Measurements from ENCODE around the gene TTC34.
"Not testable (repeated sequence)": the region's sequence is repeated elsewhere in the genome, so short reads cannot be mapped to it uniquely, and the experiment has no call there.

Gene TTC34

GRCh38 chr1:2639607-2640521 lies 161.6 kb downstream of the TTC34 start:
- DNase-seq (ENCODE audit: low spot score): no peak

GRCh38 chr1:2639203-2639602 lies 162.3 kb downstream of the TTC34 start:
- no peak for DNase-seq (ENCODE audit: low spot score)

DNA sequence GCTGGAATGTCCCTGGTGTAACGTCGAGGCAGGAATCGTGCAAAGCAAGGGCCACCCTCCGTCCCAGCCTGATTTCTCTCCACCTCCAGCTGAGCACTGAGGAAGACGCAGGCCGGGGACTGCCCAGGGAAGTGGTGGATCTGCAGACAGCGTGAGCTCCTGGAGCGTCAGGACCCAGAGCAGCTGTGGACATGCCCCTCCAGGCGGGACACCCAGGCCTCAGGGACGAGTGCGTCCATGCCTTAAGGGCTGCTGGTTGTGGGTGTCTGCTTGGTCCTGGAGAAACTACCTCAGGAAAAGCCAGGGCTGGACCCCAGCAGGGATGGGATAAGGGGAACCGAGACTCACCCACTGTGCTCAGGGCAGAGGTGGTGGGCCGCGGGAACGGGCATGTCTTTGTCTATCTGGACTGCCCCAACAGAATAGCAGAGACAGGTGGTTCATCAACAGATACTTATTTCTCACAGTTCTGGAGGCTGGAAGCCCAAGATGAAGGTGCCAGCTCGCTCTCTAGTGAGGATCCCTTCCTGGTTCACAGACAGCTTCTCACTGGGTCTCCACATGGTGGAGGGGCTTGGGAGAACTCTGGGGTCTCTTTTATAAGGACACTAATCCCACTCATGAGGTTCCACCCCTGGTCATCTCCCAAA lies 162.9 kb downstream of the TTC34 start:
- no peak for DNase-seq (ENCODE audit: low spot score)

DNA sequence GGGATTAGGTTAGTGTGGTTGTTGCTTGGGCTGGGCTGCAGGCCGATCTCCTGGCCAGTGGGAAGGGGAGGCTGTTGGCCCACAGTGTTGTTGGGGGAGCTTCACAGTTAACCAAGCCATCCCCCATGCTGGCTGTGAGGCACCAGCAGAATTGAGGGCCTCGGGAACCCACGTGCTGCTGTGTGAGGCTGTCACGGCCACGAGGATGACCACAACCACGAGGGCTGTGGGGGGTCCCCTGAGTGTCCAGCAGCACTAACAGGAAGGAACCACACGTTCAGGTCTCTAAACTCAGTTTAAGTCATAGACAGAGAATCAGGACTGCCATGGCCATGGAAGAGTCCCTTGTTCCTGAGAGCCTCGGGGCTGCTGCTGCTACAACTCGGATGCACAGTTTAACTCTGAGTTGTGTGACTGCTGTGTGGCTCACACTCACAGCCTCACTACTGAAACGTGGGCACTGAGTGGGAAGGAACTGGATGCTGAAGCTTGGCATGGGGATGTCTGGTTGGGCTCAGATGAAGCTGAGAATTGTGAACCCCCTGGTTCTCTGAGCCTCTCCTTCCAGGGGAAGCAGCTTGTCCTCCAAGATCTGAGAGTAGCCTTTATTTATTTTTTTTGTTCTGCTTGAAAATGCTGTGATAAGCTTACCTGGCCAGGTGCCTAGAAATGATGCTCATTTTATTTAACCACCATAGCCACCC lies 163.9 kb downstream of the TTC34 start:
- DNase-seq (ENCODE audit: low spot score): no peak

GRCh38 chr1:2636733-2637132 lies 164.8 kb downstream of the TTC34 start:
- DNase-seq (ENCODE audit: low spot score): no peak

GRCh38 chr1:2635361-2636010 lies 166.0 kb downstream of the TTC34 start:
- no peak for DNase-seq (ENCODE audit: low spot score)

DNA sequence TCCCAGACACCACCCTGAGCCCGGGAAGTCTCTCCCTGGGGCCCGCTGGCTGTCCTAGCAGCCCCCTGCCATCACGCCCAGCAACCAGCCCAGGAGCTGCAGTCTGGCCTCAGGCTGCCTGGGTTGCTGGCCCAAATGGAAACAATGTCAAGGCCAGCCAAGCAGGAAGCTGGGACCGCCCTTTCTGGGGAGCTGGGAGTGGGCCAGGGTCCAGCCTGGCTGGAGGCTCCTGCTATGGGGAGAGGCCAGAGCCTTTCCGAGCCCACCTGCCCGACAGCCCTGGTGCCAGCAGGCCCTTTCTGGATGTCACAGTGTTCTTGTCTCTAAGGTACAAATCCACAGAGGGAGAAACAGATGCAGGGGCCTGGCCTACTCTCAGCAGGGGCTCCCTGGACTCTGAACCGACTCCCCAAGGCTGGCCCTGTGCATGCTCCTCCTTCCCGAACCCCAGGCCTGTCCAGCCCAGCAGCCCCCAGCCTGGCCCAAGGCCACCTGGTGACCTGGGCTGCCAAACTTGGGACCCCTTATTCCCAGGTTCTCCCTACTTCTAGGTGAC lies 167.5 kb downstream of the TTC34 start:
- no peak for DNase-seq (ENCODE audit: low spot score)

DNA sequence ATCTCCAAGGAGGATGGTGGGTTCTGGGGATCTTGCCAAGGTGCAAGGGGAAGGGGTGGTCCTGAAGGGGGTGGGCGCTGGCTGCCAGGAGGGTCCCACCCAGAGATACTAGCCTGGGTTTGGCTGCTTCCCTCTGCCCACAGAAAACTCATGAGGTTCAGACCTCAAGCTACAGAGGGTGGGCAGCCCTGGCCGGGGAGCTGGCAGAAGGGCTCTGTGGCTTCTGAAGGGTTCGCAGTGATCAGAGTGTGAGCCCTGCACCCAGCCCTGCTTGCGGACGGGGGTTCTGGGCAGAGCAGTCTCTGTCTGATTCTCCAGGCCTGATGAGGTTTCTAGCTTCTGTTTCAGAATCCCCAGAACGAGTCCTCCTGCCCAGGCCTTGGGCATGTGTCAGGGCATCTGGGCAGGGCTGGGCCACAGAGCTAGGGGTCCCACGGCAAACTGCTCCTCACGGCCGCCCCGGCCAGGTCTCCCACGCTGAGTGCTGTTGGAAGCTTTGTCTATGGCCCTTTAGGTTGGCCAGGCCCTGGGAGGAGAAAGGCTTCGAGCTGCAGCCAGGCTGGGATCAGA lies 168.0 kb downstream of the TTC34 start:
- no peak for DNase-seq (ENCODE audit: low spot score)

GRCh38 chr1:2632561-2633361 lies 168.7 kb downstream of the TTC34 start, which contains the start of gene MMEL1:
Gene MMEL1, minus strand, starts transcription at chr1:2633016. Its CDS starts 3,532 bp downstream, at chr1:2629484.
- no peak for DNase-seq (ENCODE audit: low spot score)

GRCh38 chr1:2632051-2632430 lies 169.5 kb downstream of the TTC34 start:
- DNase-seq (ENCODE audit: low spot score): no peak

- DNase-seq (ENCODE audit: low spot score): no peak
Measured at GRCh38 chr1:2631136-2632050, 170.1 kb downstream of the TTC34 start.

DNA sequence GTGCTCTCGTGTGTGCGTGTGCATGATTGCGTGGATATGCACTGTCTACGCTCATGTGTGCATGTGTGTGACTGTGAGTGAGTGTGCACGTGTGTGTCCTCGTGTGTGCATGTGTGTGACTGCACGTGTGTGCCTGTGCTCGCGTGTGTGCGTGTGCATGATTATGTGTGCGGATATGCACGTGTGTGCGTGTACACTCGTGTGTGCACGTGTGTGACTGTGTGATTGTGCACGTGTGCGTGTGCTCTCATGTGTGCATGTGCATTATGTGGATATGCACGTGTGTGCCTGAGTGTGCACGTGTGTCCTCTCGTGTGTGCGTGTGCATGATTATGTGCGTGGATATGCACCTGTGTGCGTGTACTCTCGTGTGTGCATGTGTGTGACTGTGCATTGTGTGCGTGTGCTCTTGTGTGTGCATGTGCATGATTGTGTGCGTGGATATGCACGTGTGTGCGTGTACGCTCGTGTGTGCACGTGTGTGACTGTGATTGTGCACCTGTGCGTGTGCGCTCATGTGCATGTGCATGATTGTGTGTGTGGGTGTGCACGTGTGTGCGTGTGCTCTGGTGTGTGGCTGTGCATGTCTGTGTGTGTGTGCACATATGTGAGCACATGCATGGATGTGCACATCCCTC lies 170.9 kb downstream of the TTC34 start:
- no peak for DNase-seq (ENCODE audit: low spot score)

DNA sequence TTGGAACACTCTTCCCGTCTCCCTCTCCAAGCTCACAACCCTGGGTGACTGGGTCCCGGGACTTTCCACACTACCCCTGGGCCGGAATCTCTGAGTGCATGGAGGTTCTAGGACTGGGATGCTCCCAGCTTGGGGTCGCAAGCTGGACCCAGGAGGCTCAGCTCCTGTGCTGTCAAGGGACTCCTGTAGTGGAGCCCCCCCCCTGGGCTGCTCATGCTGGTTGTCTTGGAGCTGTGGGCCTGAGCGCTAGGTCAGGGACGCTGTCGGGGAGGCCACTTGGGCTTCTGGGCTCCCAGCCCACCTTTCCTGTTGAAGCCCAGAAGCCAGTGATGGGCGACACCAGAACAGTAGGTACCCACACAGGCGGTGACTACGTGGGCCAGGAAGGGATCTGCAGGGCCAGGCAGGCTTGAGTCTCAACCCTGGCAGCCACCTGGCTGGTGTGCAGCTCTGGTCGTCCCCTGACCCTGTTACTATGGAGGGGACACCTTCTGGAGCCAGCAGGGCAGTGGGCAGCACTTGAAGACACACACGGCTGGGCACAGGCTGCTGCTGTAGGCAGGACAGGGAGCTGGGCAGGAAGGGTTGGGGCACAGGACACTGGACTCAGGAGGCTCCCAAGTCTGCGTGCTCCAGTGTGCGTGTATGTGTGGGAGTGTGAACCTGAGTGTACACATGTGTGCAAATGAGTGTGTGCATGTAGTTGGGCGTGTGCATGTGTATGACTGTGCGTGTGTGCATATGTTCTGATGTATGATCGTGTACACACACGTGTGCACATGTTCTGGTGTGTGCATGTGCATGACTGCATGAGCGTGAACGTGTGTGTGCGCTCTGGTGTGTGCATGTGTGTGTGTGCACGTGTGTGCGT lies 171.6 kb downstream of the TTC34 start:
- no peak for DNase-seq (ENCODE audit: low spot score)

- no peak for DNase-seq (ENCODE audit: low spot score)
Measured at GRCh38 chr1:2628933-2629626, 172.4 kb downstream of the TTC34 start.

DNA sequence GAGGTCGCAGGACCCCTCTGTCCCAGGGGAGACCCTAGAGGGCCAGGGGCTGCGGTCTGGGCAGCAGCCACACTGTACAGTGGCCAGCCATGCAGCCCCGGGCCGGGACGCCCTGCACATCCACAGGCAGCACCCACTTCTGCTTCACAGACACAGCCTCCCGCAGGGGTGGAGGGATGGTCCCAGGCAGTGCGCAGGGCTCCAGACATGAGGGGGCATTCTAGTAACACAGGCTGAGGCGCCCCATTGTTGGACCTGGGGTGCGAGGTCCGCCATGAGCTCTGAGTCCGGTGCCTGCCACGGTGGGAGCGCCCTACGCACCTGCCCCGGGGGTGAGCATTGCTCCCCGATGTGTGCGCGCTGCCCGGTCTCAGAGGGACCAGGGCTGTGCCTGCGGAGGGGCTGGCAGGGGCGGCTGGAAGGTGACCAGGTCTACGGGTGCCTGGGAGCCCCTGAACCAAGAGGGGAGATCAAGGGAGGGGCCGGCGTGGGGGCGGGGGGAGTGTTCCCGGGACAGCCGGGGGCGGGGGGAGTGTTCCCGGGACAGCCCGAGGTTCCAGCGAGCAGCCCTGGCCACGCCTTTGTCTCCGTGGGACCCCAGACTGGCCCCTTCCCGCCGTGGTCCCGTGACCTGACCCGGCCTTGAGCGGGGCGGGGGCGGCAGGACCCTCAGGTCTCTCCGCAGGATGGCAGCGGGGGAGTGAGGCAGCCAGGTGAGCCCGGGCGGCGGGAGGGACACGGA lies 173.1 kb downstream of the TTC34 start:
- DNase-seq (ENCODE audit: low spot score): no peak

GRCh38 chr1:2627746-2628145 lies 173.7 kb downstream of the TTC34 start:
- no peak for DNase-seq (ENCODE audit: low spot score)

DNA sequence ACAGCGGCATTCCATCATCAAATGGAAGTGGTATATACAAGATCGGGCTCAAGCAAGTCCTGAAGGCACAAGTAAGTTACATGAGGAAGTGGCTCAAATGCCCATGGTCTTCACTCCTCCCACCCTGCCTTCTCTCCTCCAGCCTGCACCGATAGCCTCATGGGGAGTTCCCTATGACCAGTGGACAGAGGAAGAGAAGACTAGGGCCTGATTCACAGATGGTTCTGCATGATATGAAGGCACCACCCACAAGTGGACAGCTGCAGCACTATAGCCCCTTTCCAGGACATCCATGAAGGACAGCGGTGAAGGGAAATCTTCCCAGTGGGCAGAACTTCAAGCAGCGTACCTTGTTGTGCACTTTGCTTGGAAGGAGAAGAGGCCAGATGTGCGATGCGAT lies 175.7 kb downstream of the TTC34 start:
- DNase-seq (ENCODE audit: low spot score): not testable (repeated sequence)
